CD4-positive, alpha-beta T cell (primary cell): ENCODE data around the gene PRCP. TPM values are rescaled to one million over a fixed set of nuclear protein-coding genes. Genes with fewer than 3 reads are reported as not detected.

Source experiments
- ATAC-seq: fragments of 200-7000 bp; cut with Tn5 transposase; one replicate; pipeline ENCODE4 v1.10.0; 2022; ENCODE audit warnings: mild to moderate bottlenecking; ENCODE audit not compliant: poor library complexity
- CTCF ChIA-PET: fragments of 350-600 bp; sonication (Branson Sonifier 250); formaldehyde crosslinking; loops from one replicate; lab custom pipeline; 2021; ENCODE audit warnings: antibody characterized with exemption, inconsistent platforms; lab: Charles Lee
- POLR2A ChIA-PET: fragments of 350-600 bp; sonication (Branson Sonifier 250); formaldehyde crosslinking; loops from one replicate; lab custom pipeline; 2021; ENCODE audit warnings: antibody characterized with exemption, inconsistent platforms; lab: Charles Lee
- DNase-seq, 14 experiments: peaks; one replicate each; pipeline ENCODE4 v3.0.0-alpha.2; 2013 to 2020; ENCODE audit warnings: mixed read lengths in 2 of 14
- H3K27ac ChIP-seq, 2 donors: one replicate each; pipeline versions ENCODE4 v1.5.1 to v1.7.0; 2013; ENCODE audit warnings: low read length in 2 of 2, low read depth in 1 of 2, mild to moderate bottlenecking in 1 of 2
- H3K27me3 ChIP-seq, 2 experiments: 1 replicate in 1 of 2; 2 replicates in 1 of 2; pipeline versions ENCODE4 v1.6.1 to v1.7.0; 2013; ENCODE audit warnings: low read length in 2 of 2, control low read depth in 1 of 2, mild to moderate bottlenecking in 1 of 2, moderate library complexity in 1 of 2; ENCODE audit not compliant: insufficient read depth in 2 of 2, control insufficient read depth in 1 of 2
- H3K36me3 ChIP-seq: one replicate; pipeline ENCODE4 v1.6.1; 2013; ENCODE audit warnings: low read length, control low read depth; ENCODE audit not compliant: insufficient read depth
- H3K4me1 ChIP-seq: one replicate; pipeline ENCODE4 v1.6.1; 2013; ENCODE audit warnings: low read length, control low read depth; ENCODE audit not compliant: insufficient read depth
- H3K4me3 ChIP-seq: one replicate; pipeline ENCODE4 v1.5.1; 2013; ENCODE audit warnings: mild to moderate bottlenecking, low read length, moderate library complexity
- H3K9me3 ChIP-seq, 2 experiments: 1 replicate in 1 of 2; 2 replicates in 1 of 2; pipeline versions ENCODE4 v1.6.1 to v1.7.0; 2013; ENCODE audit warnings: low read length in 2 of 2, mild to moderate bottlenecking in 2 of 2, control low read depth in 1 of 2, moderate library complexity in 1 of 2; ENCODE audit not compliant: control insufficient read depth in 1 of 2, insufficient read depth in 1 of 2
- H3K27ac Mint-ChIP-seq: one replicate; pipeline ENCODE4 v1.8.0; 2020; ENCODE audit warnings: mixed read lengths
- H3K27me3 Mint-ChIP-seq: one replicate; pipeline ENCODE4 v1.8.0; 2021; ENCODE audit warnings: mixed read lengths
- H3K36me3 Mint-ChIP-seq: one replicate; pipeline ENCODE4 v1.8.0; 2021; ENCODE audit warnings: low read depth, mixed read lengths
- H3K4me1 Mint-ChIP-seq: one replicate; pipeline ENCODE4 v1.8.0; 2021; ENCODE audit warnings: low read depth, mixed read lengths
- H3K4me3 Mint-ChIP-seq: one replicate; pipeline ENCODE4 v1.8.0; 2020; ENCODE audit warnings: mild to moderate bottlenecking, mixed read lengths
- H3K9me3 Mint-ChIP-seq: one replicate; pipeline ENCODE4 v1.8.0; 2020; ENCODE audit warnings: mixed read lengths
- CTCF ChIP-seq: fragments of 200-600 bp; IDR thresholded peaks from one replicate; pipeline ENCODE4 v1.8.0; 2022; ENCODE audit warnings: antibody characterized with exemption, mild to moderate bottlenecking
- intact Hi-C, 2 experiments: fragments of 100-400 bp; cut with DNase I in 1 of 2; cut with micrococcal nuclease in 1 of 2; formaldehyde crosslinking; loops; one replicate each; pipeline versions ENCODE4 v1.15.1 to v1.9.0; 2023 to 2025; cut with DNase I, micrococcal nuclease
- total RNA-seq, 174 experiments: library from RNA in 2 of 174; stranded (reverse) in 2 of 174; gene quantifications; one replicate each; pipeline ENCODE4 v1.2.3 and lab custom pipeline; 2021 to 2026

Gene PRCP
- total RNA-seq, 2 experiments from 2014 or later, result 13.7 to 16.0 TPM

GRCh38 chr11:82807646-82808045, 92.6 kb downstream of the PRCP start:
- no peaks in the 10 kb centered on the region for H3K4me1 Mint-ChIP-seq
- H3K4me3 Mint-ChIP-seq, result no peak overlapping the region
- CTCF ChIA-PET, result no interaction called here
- Histone ChIP-seq H3K36me3 (no peaks in the 10 kb centered on the region), H3K27me3 (peaks cover 4 to 6% of the 10 kb centered on the region in 2 experiments), H3K27ac (no peak overlapping the region), H3K9me3 (no peaks in the 10 kb centered on the region), H3K4me3 (no peak overlapping the region), H3K4me1 (no peaks in the 10 kb centered on the region)
- ATAC-seq, result no peak
- TF ChIP-seq CTCF, result no peak
- POLR2A ChIA-PET, result no interaction called here
- intact Hi-C loops, result no loop called here
- DNase-seq, result no peak
- H3K36me3 Mint-ChIP-seq, result no peaks in the 10 kb centered on the region
- H3K27me3 Mint-ChIP-seq, result peaks cover 64% of the 10 kb centered on the region
- no peak overlapping the region for H3K27ac Mint-ChIP-seq
- no peaks in the 10 kb centered on the region for H3K9me3 Mint-ChIP-seq

- ChIA-PET CTCF (no interaction called here), POLR2A (no interaction called here)
- H3K27me3 ChIP-seq, result peaks cover 6 to 7% of the 10 kb centered on the region in 2 experiments
- H3K9me3 Mint-ChIP-seq, result no peaks in the 10 kb centered on the region
- no peak overlapping the region for H3K27ac Mint-ChIP-seq
- no peaks in the 10 kb centered on the region for H3K36me3 Mint-ChIP-seq
- no peaks in the 10 kb centered on the region for H3K4me1 ChIP-seq
- no peaks in the 10 kb centered on the region for H3K9me3 ChIP-seq
- ATAC-seq (no peak), DNase-seq (no peak)
- no peaks in the 10 kb centered on the region for H3K4me1 Mint-ChIP-seq
- H3K4me3 ChIP-seq, result no peak overlapping the region
- H3K27ac ChIP-seq, result no peak overlapping the region
- peaks cover 42% of the 10 kb centered on the region for H3K27me3 Mint-ChIP-seq
- no peak for TF ChIP-seq CTCF
- H3K4me3 Mint-ChIP-seq, result no peak overlapping the region
- H3K36me3 ChIP-seq, result no peaks in the 10 kb centered on the region
- intact Hi-C loops, result no loop called here
Measured at GRCh38 chr11:82802710-82803109, 97.5 kb downstream of the PRCP start.

- Histone ChIP-seq H3K27me3 (no peaks in the 10 kb centered on the region), H3K4me1 (no peaks in the 10 kb centered on the region), H3K9me3 (no peaks in the 10 kb centered on the region), H3K27ac (no peak overlapping the region), H3K36me3 (no peaks in the 10 kb centered on the region), H3K4me3 (no peak overlapping the region)
- CTCF ChIA-PET, result no interaction called here
- intact Hi-C loops, result no loop called here
- POLR2A ChIA-PET, result no interaction called here
- peaks cover 10% of the 10 kb centered on the region for H3K27me3 Mint-ChIP-seq
- ATAC-seq (no peak), DNase-seq (no peak)
- no peaks in the 10 kb centered on the region for H3K9me3 Mint-ChIP-seq
- no peak overlapping the region for H3K27ac Mint-ChIP-seq
- H3K36me3 Mint-ChIP-seq, result no peaks in the 10 kb centered on the region
- H3K4me1 Mint-ChIP-seq, result no peaks in the 10 kb centered on the region
- no peak for TF ChIP-seq CTCF
- H3K4me3 Mint-ChIP-seq, result no peak overlapping the region
Measured at GRCh38 chr11:82796998-82797961, 103.0 kb downstream of the PRCP start.
